BLaER1 treated with 17β-estradiol and CSF1 and Interleukin-3, amounts not matched to agents 10 nM and 100 nM (cell line): Measurements from ENCODE around the gene GIPR.

Source experiments
- H3K27ac ChIP-seq, 11 experiments: shearing (Covaris generic); formaldehyde crosslinking; 2 replicates each; pipeline ENCODE4 v1.8.1; 2022
- H3K27me3 ChIP-seq, 11 experiments: shearing (Covaris generic); formaldehyde crosslinking; 2 replicates each; pipeline ENCODE4 v1.8.1; 2022
- H3K36me3 ChIP-seq, 11 experiments: shearing (Covaris generic); formaldehyde crosslinking; 2 replicates each; pipeline ENCODE4 v1.8.1; 2022
- H3K4me1 ChIP-seq, 10 experiments: shearing (Covaris generic); formaldehyde crosslinking; 2 replicates each; pipeline ENCODE4 v1.8.1; 2022
- H3K4me2 ChIP-seq, 11 experiments: shearing (Covaris generic); formaldehyde crosslinking; 2 replicates each; pipeline ENCODE4 v1.8.1; 2022
- H3K4me3 ChIP-seq, 10 experiments: shearing (Covaris generic); formaldehyde crosslinking; 2 replicates each; pipeline ENCODE4 v1.8.1; 2022
- H3K9ac ChIP-seq, 11 experiments: shearing (Covaris generic); formaldehyde crosslinking; 2 replicates each; pipeline ENCODE4 v1.8.1; 2022
- H3K9me3 ChIP-seq, 11 experiments: shearing (Covaris generic); formaldehyde crosslinking; replicated peaks in 1 of 11; 2 replicates each; pipeline ENCODE4 v1.8.1; 2022
- H4K20me1 ChIP-seq, 11 experiments: shearing (Covaris generic); formaldehyde crosslinking; 2 replicates each; pipeline ENCODE4 v1.8.1; 2022
- Cebpa-rat ChIP-seq, 11 experiments: shearing (Covaris generic); IDR thresholded peaks; 2 replicates each; pipeline ENCODE4 v1.8.1; 2022

The GIPR gene

GRCh38 chr19:45659096-45659729, 8.8 kb upstream of the GIPR start:
- Histone ChIP-seq H3K27me3 (no peaks in the 10 kb centered on the region), H3K4me3 (no peak overlapping the region), H3K4me1 (peaks cover 5 to 10% (median 7%) of the 10 kb centered on the region in 10 experiments), H4K20me1 (peaks cover 0 to 8% (median 0%) of the 10 kb centered on the region in 11 experiments; a peak in 1 of 22 replicates), H3K27ac (no peak overlapping the region), H3K9ac (no peak overlapping the region), H3K36me3 (no peaks in the 10 kb centered on the region), H3K9me3 (no peaks in the 10 kb centered on the region), H3K4me2 (no peak overlapping the region)
- no peak for TF ChIP-seq Cebpa-rat (IDR thresholded peaks at IDR 0.05)

DNA sequence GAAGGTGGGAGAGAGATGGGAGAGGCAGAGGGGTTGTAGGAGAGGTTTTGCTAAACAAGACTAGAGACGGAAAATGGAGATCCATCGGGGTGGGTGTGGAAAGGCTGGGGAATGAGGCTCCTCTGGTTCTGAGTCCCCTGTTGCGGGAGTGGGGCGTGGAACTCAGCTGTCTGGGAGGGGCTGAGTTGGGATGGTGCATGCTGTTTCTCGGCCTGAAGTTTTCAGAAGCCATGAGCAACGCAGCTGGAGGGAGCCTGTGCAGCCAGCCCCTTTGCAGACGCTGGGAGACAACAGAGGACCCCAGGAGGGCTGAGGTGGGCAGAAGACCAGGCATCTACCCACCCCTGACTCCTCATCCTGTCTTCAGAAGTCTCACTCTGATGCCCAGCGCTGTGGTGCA, 7.4 kb upstream of the GIPR start:
- Histone ChIP-seq H3K4me3 (no peak overlapping the region), H3K36me3 (no peaks in the 10 kb centered on the region), H4K20me1 (peaks cover 0 to 8% (median 0%) of the 10 kb centered on the region in 11 experiments; a peak in 1 of 22 replicates), H3K9ac (no peak overlapping the region), H3K27ac (no peak overlapping the region), H3K4me2 (no peak overlapping the region), H3K9me3 (no peaks in the 10 kb centered on the region), H3K4me1 (peaks cover 9 to 15% (median 12%) of the 10 kb centered on the region in 10 experiments), H3K27me3 (no peaks in the 10 kb centered on the region)
- TF ChIP-seq Cebpa-rat (IDR thresholded peaks at IDR 0.05), result no peak

- Histone ChIP-seq H3K9ac (peak overlapping the region in 2 of 11 experiments; percentile 29 to 31; a peak in 2 of 22 replicates), H3K4me2 (peak overlapping the region; percentile 48 to 81 (median 59)), H3K27me3 (peaks cover 9 to 25% (median 18%) of the 10 kb centered on the region in 11 experiments), H4K20me1 (peaks cover 0 to 8% (median 0%) of the 10 kb centered on the region in 11 experiments; a peak in 2 of 22 replicates), H3K4me1 (peaks cover 20 to 32% (median 26%) of the 10 kb centered on the region in 10 experiments), H3K27ac (peak overlapping the region in 5 of 11 experiments; percentile 17 to 50 (median 42); a peak in 6 of 22 replicates), H3K36me3 (no peaks in the 10 kb centered on the region), H3K4me3 (no peak overlapping the region), H3K9me3 (no peaks in the 10 kb centered on the region)
- no peak for TF ChIP-seq Cebpa-rat (IDR thresholded peaks at IDR 0.05)
These were observed 4.2 kb upstream of the GIPR start for GRCh38 chr19:45663800-45664199.

- Histone ChIP-seq H3K9me3 (no peaks in the 10 kb centered on the region), H3K9ac (peak overlapping the region in 1 of 11 experiments; percentile 31; a peak in 1 of 22 replicates), H3K27me3 (peaks cover 17 to 33% (median 26%) of the 10 kb centered on the region in 11 experiments), H3K27ac (no peak overlapping the region; a peak in 1 of 22 replicates), H3K36me3 (no peaks in the 10 kb centered on the region), H3K4me3 (no peak overlapping the region), H4K20me1 (peaks cover 0 to 8% (median 0%) of the 10 kb centered on the region in 11 experiments; a peak in 3 of 22 replicates), H3K4me2 (peak overlapping the region; percentile 48 to 81 (median 59); a peak in 20 of 22 replicates), H3K4me1 (peaks cover 25 to 39% (median 33%) of the 10 kb centered on the region in 10 experiments)
- TF ChIP-seq Cebpa-rat (IDR thresholded peaks at IDR 0.05), result no peak
These were observed 3.4 kb upstream of the GIPR start for GRCh38 chr19:45664575-45664974.

GRCh38 chr19:45668342-45668871, 386 bp downstream of the GIPR start:
- H3K27ac ChIP-seq, result peak overlapping the region in 2 of 11 experiments; percentile 6 to 28; a peak in 2 of 22 replicates

GRCh38 chr19:45670670-45671453, 2.8 kb downstream of the GIPR start:
- no peak for TF ChIP-seq Cebpa-rat (IDR thresholded peaks at IDR 0.05)
- H3K9ac ChIP-seq, result no peak overlapping the region
- peaks cover 49 to 91% (median 85%) of the 10 kb centered on the region in 11 experiments for H3K27me3 ChIP-seq
- peaks cover 0 to 7% (median 0%) of the 10 kb centered on the region in 11 experiments; a peak in 2 of 22 replicates for H3K9me3 ChIP-seq
- H4K20me1 ChIP-seq, result peaks cover 0 to 12% (median 0%) of the 10 kb centered on the region in 11 experiments; a peak in 5 of 22 replicates
- H3K27ac ChIP-seq, result no peak overlapping the region
- H3K4me2 ChIP-seq, result peak overlapping the region in 6 of 11 experiments; percentile 9 to 46 (median 26); a peak in 8 of 22 replicates
- H3K4me1 ChIP-seq, result peaks cover 10 to 31% (median 24%) of the 10 kb centered on the region in 10 experiments
- no peaks in the 10 kb centered on the region for H3K36me3 ChIP-seq
- no peak overlapping the region for H3K4me3 ChIP-seq

More at GRCh38 chr19:45668342-45668871, 386 bp downstream of the GIPR start:
- peak overlapping the region; percentile 49 to 71 (median 55) for H3K4me3 ChIP-seq
- H3K4me1 ChIP-seq, result peaks cover 24 to 43% (median 36%) of the 10 kb centered on the region in 10 experiments
- H3K9me3 ChIP-seq, result peaks cover 0 to 7% (median 0%) of the 10 kb centered on the region in 11 experiments; a peak in 2 of 22 replicates
- H3K36me3 ChIP-seq, result no peaks in the 10 kb centered on the region
- H3K9ac ChIP-seq, result peak overlapping the region; percentile 29 to 67 (median 53); a peak in 19 of 22 replicates
- TF ChIP-seq Cebpa-rat (IDR thresholded peaks at IDR 0.05), result no peak
- peaks cover 0 to 12% (median 0%) of the 10 kb centered on the region in 11 experiments; a peak in 5 of 22 replicates for H4K20me1 ChIP-seq
- peak overlapping the region; percentile 83 to 100 (median 91) for H3K4me2 ChIP-seq
- H3K27me3 ChIP-seq, result peaks cover 34 to 68% (median 60%) of the 10 kb centered on the region in 11 experiments

GRCh38 chr19:45674946-45675345, 6.9 kb downstream of the GIPR start:
- Histone ChIP-seq H3K9ac (no peak overlapping the region), H3K4me1 (peaks cover 0 to 18% (median 9%) of the 10 kb centered on the region in 10 experiments; a peak in 11 of 20 replicates), H3K27me3 (peaks cover 65 to 99% (median 94%) of the 10 kb centered on the region in 11 experiments), H3K9me3 (peaks cover 0 to 7% (median 0%) of the 10 kb centered on the region in 11 experiments; a peak in 2 of 22 replicates), H3K27ac (no peak overlapping the region), H3K36me3 (no peaks in the 10 kb centered on the region), H3K4me3 (no peak overlapping the region), H3K4me2 (no peak overlapping the region), H4K20me1 (peaks cover 0 to 14% (median 0%) of the 10 kb centered on the region in 11 experiments; a peak in 4 of 22 replicates)
- TF ChIP-seq Cebpa-rat (IDR thresholded peaks at IDR 0.05), result no peak

- Histone ChIP-seq H3K4me3 (no peak overlapping the region), H3K9ac (no peak overlapping the region), H3K27ac (no peak overlapping the region), H3K4me2 (peak overlapping the region in 7 of 11 experiments; percentile 4 to 38 (median 15); a peak in 7 of 22 replicates), H3K36me3 (no peaks in the 10 kb centered on the region), H3K4me1 (peaks cover 10 to 27% (median 16%) of the 10 kb centered on the region in 10 experiments), H3K27me3 (peaks cover 52 to 82% (median 75%) of the 10 kb centered on the region in 11 experiments), H3K9me3 (no peaks in the 10 kb centered on the region), H4K20me1 (peaks cover 0 to 18% (median 2%) of the 10 kb centered on the region in 11 experiments; a peak in 9 of 22 replicates)
- no peak for TF ChIP-seq Cebpa-rat (IDR thresholded peaks at IDR 0.05)
These were observed 8.8 kb downstream of the GIPR start for GRCh38 chr19:45676851-45677263.
